Superior temporal gyrus (tissue), 1 donor: ENCODE results near the gene TSHZ3.

Experiments used
- DNase-seq: peaks from one replicate; pipeline ENCODE4 v3.0.0-alpha.2; 2016; ENCODE audit errors: extremely low spot score

TSHZ3 gene

GRCh38 chr19:31349160-31349881 lies at the start of gene TSHZ3:
TSHZ3 (minus strand) TSS chr19:31349436; CDS start chr19:31349219, 217 bp downstream.
- no peak for DNase-seq

GRCh38 chr19:31397308-31397707 lies 48.1 kb upstream of the TSHZ3 start:
- DNase-seq, result no peak

GRCh38 chr19:31392464-31392863 lies 43.2 kb upstream of the TSHZ3 start:
- no peak for DNase-seq

GRCh38 chr19:31391518-31391917 lies 42.3 kb upstream of the TSHZ3 start:
- DNase-seq, result no peak

DNA sequence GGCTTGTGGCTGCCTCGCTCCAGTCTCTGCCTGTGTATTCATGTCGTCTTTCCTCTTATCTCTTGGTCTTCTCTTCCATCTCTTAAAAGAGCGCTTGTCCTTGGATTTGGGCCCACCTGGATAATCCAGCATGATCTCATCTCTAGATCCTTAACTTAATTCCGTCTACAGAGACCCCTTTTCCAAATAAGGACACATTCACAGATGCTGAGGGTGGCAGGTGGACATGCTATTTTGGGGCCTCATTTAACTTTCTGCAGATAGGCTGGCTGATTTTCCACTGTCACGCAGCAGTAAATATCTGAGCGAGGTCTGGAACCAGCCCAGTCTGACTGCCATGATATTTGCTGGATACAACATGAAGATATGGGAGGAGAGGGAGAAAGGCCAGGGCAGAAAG lies 41.5 kb upstream of the TSHZ3 start:
- DNase-seq, result no peak

- DNase-seq, result no peak
Observed at GRCh38 chr19:31389874-31390273, 40.6 kb upstream of the TSHZ3 start.

DNA sequence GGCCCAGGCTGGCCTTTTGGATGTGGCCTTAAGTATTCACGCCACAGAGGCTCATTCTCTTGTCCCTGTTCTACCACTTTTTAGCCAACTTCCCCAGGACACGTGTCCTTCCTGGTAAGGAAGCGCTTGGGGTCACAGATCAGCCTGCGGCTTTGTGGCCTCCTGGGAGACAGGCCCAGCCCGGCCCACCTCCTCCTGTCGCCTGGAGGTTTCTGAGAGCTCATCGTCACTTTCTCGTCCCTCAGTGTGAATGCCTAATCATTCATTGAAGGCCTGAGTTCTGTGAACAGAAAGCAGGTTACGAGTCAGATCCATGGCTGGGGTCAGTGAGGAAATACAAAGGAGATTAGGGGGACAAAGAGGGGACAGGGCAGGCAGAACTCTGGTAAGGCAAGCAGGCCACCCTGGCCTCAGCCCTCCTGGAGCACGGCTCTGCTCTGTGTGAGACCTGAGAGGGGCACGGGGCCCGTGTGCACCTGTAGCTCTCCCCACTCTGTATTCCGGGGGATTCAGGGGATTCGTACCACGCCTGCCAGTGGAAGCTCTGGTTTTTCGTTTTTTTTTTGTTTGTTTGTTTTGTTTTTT lies 38.6 kb upstream of the TSHZ3 start:
- DNase-seq, result no peak

GRCh38 chr19:31386806-31387205 lies 37.6 kb upstream of the TSHZ3 start:
- no peak for DNase-seq

DNA sequence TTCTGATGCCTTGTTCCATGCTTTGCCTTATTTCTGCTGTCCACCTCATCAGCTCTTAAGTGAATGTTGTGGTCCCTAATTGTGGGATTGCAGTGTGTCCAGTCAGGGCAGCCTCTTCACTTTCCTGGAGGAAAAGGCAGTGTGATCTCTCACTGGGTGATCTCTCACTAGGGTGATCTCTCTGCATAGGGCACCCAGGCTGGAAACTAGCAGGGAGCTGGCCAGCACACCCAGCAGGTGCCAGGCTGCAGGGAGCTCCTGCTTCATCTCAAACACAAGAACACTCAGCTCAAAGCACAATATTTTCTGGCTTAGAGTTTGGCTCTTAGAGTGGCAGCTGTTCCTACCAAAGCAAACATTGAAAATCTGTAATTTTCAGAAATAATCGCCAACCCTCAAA lies 36.5 kb upstream of the TSHZ3 start:
- DNase-seq, result no peak

- no peak for DNase-seq
Observed at GRCh38 chr19:31383553-31383952, 34.3 kb upstream of the TSHZ3 start.

DNA sequence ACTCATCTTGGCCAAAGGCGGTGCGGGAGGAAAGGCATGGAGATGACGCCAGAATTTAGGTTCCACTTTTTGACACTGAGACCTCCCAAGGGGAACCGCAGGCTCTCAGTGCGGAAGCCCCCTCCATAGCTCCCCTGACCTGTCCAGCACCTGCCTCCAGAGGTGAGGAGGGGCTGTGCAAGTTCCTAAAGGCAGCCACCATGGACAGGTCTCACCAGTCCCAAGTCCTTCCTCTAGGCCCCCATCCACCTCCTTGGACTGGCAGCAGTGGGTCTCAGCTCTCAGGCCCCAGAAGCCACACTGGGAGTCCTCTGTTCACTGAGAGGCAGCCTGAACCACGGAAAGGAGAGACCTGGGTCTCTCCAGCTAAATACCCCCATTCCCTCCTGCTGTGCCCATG lies 31.6 kb upstream of the TSHZ3 start:
- DNase-seq, result no peak

DNA sequence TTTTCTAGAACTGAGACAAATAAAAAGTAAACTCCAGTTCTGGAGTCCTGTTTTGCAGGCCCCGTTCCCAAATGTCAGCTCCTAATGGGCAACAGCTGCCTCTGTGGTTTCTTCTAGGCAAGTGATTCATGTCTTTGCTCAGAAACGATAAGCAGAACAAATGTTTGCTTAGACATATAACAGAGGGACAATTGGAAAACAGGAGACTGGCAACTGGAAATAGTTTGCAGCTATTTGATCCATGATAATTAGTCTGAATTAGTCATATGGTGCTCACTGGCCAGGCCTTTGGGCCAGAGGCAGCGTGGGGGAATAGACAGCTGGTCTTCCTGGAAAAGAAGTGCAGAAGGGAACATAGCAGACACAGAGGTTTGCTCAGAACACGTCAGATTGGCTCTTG lies 29.2 kb upstream of the TSHZ3 start:
- DNase-seq, result no peak

DNA sequence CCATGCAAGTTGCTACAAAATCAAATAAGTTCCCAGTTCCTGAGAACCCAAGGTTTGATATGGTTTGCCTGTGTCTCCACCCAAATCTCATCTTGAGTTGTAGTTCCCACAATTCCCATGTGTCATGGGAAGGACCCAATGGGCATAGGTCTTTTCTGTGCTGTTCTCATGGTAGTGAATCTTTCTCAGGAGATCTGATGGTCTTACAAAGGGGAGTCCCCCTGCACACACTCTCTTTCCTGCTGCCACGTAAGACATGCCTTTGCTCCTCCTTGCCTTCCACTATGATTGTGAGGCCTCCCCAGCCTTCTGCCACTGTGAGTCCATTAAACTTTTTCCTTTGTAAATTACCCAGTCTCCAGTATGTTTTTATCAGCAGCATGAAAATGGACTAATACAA lies 28.5 kb upstream of the TSHZ3 start:
- DNase-seq, result no peak

GRCh38 chr19:31372246-31372781 lies 23.1 kb upstream of the TSHZ3 start:
- no peak for DNase-seq

DNA sequence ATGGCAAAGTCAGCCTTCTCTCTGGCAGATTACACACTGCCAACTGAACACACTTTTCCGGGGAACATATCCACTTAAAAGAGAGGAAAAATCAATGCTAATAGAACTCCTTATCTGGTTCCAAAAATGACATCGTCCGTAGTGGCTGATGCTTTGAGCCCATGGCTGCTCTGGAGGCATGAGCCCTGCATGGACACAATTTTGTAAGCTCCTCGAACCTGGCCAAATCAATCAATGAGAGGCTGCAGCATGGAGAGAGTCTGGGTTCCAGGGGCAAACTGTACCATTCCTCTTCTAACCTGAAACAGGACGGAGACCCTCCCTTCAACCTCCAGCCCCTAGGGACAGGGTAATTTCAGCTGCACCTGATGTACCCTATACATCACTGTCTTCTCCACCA lies 21.0 kb upstream of the TSHZ3 start:
- DNase-seq, result no peak

GRCh38 chr19:31364963-31365362 lies 15.7 kb upstream of the TSHZ3 start:
- DNase-seq, result no peak

DNA sequence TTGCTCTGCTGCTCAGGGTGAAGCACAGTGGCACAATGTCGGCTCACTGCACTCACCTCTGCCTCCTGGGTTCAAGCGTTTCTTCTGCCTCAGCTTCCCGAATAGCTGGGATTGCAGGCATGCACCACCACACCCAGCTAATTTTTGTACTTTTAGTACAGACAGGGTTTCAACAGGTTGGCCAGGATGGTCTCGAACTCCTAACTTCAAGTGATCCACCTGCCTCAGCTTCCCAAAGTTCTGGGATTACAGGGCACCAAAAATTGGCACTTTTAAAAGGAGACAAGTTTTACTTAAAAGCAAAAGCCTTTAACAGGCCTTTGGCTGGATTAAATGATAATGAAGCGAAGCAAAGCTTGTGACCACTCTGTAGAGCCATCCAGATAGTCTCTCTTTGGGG lies 12.5 kb upstream of the TSHZ3 start:
- DNase-seq, result no peak

GRCh38 chr19:31357315-31357673 lies 8.1 kb upstream of the TSHZ3 start:
- no peak for DNase-seq

DNA sequence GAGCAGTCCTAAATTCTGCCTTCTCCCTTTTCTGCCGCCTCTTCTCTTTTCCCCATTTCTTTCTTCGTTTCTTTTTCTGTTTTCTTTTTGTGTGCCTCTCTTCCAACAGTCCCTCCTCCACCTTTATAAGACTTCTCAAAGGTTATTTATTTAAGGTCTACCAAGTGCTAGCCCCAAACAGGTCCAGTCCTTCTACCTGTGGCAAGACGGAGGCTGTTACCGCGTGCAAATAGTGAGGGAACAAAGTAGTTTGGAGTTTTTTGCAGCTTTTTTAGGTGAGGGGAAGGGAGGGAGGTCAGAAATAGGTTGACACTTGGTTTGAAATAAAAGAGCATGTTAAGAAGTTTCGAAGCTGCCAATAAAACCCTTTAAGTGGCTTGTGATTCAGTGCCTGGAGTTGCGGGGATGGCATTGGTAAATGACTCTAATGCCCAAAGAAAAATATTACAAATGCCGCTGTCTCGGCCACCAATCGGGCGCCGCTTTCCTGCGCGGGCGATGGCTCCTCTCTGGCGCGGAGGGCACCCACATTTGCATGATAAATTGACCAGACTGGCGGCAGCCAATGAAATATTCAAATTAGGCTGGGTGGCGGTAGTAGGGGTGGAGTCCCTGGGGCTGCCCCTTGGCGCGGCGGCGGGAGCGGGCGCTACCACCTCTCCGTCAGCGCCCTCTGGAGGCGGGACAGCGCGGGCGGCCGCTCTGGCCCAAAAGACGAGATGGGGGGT lies 7.5 kb upstream of the TSHZ3 start:
- no peak for DNase-seq

DNA sequence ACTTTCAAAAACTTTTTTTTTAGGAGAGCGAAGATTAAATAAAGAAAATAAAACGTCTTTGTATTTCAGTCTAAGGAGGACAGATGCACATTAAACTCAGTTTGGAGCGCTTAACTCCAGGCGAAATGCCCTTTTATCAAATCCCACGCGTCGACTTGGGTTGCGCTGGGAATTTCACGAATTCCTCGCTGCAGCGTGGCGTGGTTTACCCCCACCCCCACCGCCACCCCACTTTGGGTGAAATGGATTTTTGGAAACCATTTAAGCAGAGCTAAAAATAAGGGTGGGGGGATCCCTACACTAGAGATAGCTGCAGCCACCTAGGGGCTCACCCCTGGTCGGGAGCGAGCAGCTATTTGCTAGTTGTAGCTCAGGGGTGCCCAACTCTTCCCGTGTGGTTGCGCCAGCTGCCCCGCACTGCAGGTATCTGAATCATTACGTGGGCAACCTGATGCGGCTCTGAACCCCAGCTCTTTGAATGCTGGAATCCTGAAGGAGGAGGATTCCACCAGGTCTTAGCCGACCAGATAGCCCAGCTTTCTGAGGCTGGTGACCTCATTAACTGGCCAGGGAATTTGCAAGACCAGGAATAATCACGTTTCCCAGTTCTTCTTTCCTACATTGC lies 6.5 kb upstream of the TSHZ3 start:
- no peak for DNase-seq

DNA sequence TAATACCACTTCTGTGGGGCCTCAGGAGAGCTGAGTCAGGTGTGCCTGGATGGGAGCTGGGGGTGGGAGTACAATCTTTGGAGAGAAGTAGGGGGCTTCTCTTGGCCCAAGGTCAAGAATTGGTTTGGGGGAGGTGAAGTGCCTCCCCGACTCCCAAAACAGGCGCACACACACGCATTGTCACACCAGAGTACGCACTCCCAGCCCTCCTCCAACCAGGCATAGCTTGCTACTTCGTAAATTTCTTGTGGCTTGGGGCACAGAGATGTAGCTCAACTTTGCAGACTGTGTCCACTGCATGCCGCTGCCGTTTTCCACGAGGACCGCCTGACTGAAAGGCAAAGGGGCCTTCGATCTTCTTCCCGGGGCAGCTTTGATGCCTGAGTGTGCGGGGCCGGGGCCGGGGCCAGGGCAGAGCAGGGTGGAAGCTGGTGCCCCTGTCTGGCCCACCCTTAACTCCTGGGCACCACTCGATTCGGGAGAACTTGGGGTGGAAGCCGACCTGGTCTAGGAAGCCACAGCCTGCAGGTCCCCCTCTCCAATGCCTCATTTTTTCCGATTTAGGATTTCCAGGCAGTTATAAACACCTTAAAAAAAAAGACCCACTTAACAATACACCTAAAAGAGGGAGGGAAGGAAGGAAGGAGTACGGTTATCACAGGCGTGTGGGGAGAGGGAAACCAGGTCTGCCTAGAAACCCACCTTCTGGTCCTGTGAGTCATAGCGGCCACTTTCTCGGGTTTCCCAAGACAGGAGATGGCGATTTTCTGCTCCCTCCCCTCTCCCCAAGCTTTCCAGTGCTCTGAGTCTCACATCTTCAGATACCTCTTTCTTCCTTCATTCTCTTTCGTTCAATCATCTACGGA lies 5.8 kb upstream of the TSHZ3 start:
- DNase-seq, result no peak

GRCh38 chr19:31354316-31354715 lies 5.1 kb upstream of the TSHZ3 start:
- no peak for DNase-seq
